ENCODE data around the gene CACNA1A.

The CACNA1A gene

DNA sequence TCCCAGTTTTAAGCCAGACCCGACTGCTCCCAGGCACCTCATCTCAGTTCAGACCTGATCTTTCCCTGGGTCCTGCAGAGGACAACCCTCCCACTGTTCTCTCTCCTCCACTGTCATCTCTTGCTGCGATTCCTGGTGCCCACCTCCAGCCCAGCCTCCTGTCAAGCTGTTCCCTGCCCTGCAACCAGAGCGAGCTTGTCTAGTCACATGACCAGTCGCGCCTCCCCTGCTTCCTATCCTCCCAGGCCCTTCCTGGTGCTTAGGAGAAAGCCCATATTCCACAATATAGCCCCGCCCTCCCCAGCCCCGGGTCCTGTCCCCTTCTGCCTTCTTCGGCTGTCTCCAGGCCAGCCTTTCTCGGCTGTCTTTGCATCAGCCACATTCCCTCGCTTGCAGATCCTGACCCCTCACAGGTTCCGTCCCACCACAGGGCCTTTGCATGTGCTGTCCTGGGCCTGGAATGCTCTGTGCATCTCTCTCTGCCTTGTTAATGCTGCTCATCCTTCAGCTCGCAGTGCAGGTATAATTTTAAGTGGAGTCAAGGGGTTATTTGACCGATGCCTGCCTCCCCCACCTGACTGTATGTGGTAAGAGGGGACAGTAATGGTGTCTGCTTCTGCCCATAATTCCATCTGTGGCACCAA, 267.3 kb downstream of the CACNA1A start:
- H3K4me3 ChIP-seq (ENCODE audit: low read depth, low read length) = no peak overlapping the region
- TF ChIP-seq, protein P1, sequence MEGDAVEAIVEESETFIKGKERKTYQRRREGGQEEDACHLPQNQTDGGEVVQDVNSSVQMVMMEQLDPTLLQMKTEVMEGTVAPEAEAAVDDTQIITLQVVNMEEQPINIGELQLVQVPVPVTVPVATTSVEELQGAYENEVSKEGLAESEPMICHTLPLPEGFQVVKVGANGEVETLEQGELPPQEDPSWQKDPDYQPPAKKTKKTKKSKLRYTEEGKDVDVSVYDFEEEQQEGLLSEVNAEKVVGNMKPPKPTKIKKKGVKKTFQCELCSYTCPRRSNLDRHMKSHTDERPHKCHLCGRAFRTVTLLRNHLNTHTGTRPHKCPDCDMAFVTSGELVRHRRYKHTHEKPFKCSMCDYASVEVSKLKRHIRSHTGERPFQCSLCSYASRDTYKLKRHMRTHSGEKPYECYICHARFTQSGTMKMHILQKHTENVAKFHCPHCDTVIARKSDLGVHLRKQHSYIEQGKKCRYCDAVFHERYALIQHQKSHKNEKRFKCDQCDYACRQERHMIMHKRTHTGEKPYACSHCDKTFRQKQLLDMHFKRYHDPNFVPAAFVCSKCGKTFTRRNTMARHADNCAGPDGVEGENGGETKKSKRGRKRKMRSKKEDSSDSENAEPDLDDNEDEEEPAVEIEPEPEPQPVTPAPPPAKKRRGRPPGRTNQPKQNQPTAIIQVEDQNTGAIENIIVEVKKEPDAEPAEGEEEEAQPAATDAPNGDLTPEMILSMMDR (IDR thresholded peaks at IDR 0.05; ENCODE audit: borderline replicate concordance, insufficient read depth, low read depth, low read length) = no peak

DNA sequence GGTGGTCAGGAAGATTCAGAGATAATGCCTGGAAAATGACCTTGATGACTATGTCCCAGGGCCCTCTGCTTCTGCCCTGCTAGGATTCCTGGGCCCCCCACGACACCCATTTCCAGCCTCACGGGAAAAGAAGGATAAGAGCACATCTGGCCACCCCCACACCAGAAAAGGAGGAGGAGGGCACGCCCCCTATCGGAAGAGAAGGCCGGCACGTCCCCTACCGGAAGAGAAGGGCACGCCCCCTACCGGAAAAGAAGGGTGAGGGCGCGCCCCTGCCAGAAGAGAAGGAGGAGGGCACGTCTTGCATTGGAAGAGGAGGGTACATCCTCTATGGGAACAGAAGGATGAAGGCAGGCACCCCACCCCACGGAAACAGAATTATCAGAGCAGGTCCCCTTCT, 271.8 kb downstream of the CACNA1A start:
- TF ChIP-seq, protein P1 (IDR thresholded peaks at IDR 0.05; ENCODE audit: borderline replicate concordance, insufficient read depth, low read depth, low read length) = peak; percentile 69; the same call in 1 of the 2 replicates

DNA sequence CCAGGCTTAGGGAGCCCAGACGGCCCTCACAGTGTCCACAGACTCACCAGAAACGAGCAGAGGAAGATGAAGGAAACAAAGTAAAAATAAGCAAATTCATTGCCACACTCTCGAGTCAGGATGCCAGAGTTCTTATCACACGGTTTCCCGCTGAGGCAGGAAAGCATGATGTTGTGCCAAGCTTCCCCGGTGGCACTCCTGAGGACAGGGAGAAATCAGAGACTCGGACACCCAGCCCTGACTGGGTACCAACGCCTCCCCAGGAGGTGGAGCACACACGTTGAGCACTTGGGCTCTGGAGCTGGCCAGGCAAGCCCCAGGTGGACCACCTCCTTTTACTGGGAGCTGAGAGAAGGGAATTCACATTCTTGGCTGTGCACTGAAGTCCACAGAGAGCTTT, 274.6 kb downstream of the CACNA1A start:
- H3K4me3 ChIP-seq (ENCODE audit: low read depth, low read length) = no peak overlapping the region
- TF ChIP-seq, protein P1 (IDR thresholded peaks at IDR 0.05; ENCODE audit: borderline replicate concordance, insufficient read depth, low read depth, low read length) = no peak

More for the DNA sequence above, 271.8 kb downstream of the CACNA1A start:
- H3K4me3 ChIP-seq (ENCODE audit: low read depth, low read length) = peak overlapping the region; percentile 10

DNA sequence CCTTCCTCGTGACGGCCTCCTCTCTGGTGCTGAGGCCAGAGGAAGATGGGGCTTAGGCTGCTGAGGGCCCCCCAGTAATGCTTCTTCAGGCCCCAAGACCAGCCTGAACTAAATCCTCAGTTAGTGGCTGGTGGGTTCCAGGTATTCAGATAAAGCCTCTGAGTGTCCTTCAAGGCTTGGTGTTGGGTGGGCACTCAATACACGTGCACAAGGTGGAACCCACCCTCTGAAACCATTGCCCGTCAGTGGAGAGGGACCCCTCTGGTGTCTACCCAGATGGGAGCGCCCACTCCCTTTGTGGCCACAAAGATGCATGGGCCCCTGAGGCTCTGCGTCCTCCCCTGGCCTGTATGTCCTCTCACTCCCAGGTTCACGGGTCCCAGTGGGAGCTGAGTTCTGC, 277.0 kb downstream of the CACNA1A start:
- TF ChIP-seq, protein P1 (IDR thresholded peaks at IDR 0.05; ENCODE audit: borderline replicate concordance, insufficient read depth, low read depth, low read length) = no peak
- H3K4me3 ChIP-seq (ENCODE audit: low read depth, low read length) = no peak overlapping the region

DNA sequence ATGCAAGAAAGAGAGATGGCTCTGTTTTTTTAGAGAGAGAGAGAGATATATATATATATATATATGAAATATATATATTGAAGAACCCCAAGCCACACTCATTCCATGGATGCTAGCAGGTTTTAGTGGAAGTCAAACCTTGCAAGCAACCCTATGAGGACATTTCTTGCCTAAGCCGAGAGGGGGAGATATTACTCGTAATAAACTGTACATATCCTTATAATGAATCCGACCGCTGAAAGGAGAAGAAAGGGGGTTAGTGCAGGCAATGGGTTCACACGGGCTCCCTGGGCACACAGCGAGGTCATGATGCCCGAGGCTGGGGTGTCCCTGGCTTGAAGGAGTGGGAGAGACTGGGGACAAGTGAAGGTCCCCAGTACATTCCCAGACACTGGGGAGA, 277.7 kb downstream of the CACNA1A start:
- TF ChIP-seq, protein P1 (IDR thresholded peaks at IDR 0.05; ENCODE audit: borderline replicate concordance, insufficient read depth, low read depth, low read length) = no peak
- no peak overlapping the region for H3K4me3 ChIP-seq (ENCODE audit: low read depth, low read length)

DNA sequence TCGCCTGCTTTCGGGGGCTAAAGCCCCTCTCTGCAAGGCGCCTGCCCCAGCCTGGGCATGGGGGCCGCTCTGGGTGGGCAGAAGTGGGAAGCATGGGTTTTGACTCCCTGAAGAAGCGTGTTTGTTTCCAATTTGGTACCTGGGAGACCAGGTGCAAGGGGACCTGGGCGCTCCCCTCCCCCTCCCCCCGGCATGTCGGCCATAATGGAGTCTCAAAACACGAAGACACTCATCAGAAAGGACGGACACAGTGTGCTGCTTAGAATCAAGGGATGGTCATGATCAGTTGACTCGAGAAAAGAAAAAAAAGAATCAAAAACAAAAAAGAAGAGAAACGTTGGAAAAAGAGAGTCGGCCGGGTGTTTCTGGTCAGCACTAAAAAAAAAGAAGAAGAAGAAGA, 279.3 kb downstream of the CACNA1A start:
- TF ChIP-seq, protein P1 (IDR thresholded peaks at IDR 0.05; ENCODE audit: borderline replicate concordance, insufficient read depth, low read depth, low read length) = no peak
- H3K4me3 ChIP-seq (ENCODE audit: low read depth, low read length) = no peak overlapping the region

Data from GM12875 (cell line).